ENCODE data around the gene TSPAN18.
A peak's percentile ranks its signal among the peaks of the same experiment; 100 is the strongest.

Gene TSPAN18, protein sequence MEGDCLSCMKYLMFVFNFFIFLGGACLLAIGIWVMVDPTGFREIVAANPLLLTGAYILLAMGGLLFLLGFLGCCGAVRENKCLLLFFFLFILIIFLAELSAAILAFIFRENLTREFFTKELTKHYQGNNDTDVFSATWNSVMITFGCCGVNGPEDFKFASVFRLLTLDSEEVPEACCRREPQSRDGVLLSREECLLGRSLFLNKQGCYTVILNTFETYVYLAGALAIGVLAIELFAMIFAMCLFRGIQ

GRCh38 chr11:44726283-44727113 is at the start of gene TSPAN18:
TSS of gene TSPAN18 (plus strand) at chr11:44726962. CDS start at chr11:44906417, 179,455 bp downstream.
- peak; percentile 36 to 41 for ATAC-seq

- ATAC-seq: peak; percentile 53 to 79
Measured at GRCh38 chr11:44680982-44681597, 45.7 kb upstream of the TSPAN18 start.

- ATAC-seq: no peak
Measured at GRCh38 chr11:44681698-44682097, 45.1 kb upstream of the TSPAN18 start.

DNA sequence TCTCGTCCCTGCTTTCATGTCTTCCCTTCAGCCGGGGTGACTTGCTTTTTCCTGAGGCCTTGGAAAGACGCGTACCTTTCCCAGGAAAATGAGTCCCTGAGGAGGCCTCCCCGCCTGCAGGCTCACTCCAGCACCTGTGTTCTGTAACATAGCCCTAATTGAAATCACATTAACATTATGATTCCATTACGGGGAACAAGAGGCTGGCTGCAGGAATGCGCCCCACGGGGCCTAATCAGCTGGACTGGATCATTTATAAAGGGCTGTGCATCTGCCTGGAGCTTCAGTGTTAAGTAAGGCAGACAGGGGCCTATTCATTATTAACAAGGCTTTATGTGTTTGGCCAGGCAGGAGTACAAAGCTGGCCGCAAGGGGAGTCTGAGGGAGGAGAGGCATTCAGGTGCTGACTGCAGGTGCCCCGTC is 41.9 kb upstream of the TSPAN18 start:
- no peak for ATAC-seq

DNA sequence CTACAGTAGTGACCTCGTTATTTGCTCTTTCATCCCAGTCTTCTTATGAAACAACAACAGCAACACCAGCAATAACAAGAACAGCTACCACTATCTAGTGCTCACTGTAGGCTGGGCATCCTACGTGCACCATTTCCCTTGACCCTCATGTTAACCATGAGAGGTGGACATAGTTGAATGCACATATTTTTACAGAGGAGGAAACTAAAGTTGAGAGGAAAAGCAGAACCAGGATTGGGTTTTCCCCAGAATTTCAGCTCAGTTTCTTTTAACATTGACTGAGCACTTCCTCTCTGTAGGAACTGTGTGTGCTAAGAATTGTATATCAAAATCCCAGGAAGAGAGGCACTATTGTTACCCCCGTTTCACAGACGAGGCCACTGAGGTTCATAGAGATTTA is 39.4 kb upstream of the TSPAN18 start:
- no peak for ATAC-seq

DNA sequence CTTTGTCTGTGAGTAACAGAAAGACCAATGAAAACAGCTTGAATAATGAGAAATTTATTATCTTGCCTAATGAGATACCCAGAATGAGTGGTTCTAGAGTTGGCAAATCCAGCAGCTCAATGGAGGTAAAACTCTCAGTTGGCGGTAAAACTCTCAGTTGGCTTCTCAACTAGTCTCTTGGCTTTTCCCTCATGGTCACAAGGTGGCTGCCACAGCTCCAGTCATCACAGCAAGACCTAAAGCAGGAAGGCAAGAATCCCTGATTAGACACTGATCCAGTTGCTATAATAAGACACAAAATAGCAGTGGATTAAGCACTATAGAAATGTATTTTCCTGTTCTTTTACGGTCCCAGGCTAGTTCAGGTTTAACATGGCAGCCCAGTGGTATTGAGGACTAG is 37.5 kb upstream of the TSPAN18 start:
- ATAC-seq: no peak

DNA sequence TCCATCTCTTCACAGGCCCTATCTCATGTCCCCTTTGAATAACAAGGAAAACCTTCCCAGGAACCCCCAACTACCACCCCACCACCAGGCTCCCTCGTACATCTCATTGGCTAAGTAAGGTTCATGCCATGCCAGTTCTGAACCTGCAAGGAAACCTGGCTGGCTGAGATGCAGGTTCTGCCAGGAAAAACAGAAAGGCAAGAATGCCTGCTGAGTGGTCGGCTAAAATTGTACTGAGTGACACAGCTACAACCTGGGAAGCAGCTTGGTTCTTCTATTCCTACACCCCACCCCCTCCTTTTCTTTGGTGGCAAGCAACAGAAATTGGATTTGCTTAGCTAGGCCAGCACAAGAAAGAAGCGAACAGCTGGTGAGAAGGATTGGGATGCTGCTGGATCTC is 36.1 kb upstream of the TSPAN18 start:
- no peak for ATAC-seq

GRCh38 chr11:44692460-44692859 is 34.3 kb upstream of the TSPAN18 start:
- no peak for ATAC-seq

GRCh38 chr11:44693654-44694119 is 33.1 kb upstream of the TSPAN18 start:
- no peak for ATAC-seq

- ATAC-seq: no peak
Measured at GRCh38 chr11:44694443-44694842, 32.3 kb upstream of the TSPAN18 start.

- ATAC-seq: no peak
Measured at GRCh38 chr11:44695169-44695833, 31.5 kb upstream of the TSPAN18 start.

GRCh38 chr11:44698252-44698912 is 28.4 kb upstream of the TSPAN18 start:
- ATAC-seq: no peak

DNA sequence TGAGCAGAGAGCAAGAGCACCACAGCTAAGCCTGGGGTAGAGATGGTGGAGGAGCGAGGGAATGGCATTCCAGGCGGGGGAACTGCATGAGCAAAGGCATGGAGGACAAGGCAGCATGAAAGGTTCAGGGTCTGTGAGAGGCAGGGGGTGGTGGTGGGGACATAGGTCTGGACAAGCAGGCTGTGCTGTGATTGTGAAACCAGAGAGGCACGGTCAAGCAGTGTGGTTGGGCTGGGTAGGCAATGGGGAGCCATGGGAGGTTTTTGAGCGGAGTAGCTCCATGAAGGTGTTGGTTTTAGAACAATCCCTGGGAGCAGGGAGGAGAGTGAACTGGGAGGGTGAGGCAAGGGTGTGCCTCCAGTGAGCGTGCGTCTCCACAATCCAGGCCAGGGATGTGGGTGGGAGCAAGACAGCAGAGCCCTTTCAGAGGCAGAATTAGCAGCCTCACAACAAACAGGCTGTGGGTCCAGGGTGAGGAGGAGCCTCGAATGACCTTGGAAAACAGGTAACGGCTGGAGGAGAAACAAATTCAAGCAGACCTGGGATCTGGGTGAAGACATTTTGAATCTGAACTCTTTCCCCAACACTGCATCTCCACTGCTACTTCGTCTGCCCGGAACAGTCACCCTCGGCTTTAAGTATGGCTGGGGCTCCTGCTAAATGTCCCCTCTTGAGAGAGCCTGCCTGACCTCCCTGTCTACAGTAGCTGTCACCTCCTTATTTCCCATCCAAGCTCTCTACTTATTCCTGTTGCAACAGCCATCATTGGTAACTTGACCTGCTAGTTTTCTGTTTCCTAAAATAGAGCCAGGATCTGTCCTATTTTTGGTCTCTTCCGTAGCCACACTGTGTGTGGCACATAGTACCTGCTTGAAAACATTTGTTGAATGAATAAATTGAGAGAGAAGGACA is 27.0 kb upstream of the TSPAN18 start:
- no peak for ATAC-seq

DNA sequence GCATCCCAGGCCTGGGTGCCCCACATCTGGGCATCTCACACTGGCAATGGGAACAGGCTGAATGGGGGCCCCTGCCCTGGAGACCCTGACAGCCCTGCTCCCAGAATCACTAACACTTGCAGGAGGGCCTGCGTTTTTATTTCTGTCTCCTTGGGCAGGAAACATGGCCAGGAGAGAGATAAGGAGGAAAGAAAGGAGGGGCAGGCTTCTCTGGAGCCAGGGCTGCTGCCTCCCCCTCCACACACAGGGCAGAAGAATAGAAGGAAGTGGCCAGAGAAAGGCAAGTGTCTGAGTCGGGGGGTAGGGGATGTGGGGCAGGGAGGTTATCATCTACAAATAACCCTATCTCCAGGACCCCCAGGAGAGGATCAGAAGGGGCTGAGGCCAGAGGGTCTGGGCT is 25.5 kb upstream of the TSPAN18 start:
- ATAC-seq: no peak

DNA sequence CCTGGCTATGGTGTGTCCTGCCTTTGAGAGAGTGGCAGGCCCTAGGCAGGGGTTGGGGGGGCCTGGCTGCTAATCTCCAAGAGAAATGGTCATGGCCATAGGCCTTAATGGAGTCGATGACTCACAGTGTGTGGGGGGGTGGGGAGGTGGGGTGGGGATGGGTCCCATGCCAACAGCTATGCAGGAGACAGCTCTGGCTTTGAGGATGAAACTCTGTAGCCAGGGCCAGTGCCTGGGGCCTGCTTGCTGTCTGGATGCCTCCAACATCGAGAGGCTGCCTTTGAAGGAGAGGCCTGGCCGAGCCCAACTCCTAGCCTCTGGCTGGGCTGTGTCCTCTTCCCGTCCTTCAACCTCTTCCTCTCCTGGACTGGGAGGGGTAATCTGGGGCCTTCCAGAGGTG is 23.9 kb upstream of the TSPAN18 start:
- no peak for ATAC-seq

- no peak for ATAC-seq
Measured at GRCh38 chr11:44707094-44707493, 19.7 kb upstream of the TSPAN18 start.

GRCh38 chr11:44708009-44708408 is 18.8 kb upstream of the TSPAN18 start:
- no peak for ATAC-seq

GRCh38 chr11:44708523-44709280 is 18.1 kb upstream of the TSPAN18 start:
- no peak for ATAC-seq

DNA sequence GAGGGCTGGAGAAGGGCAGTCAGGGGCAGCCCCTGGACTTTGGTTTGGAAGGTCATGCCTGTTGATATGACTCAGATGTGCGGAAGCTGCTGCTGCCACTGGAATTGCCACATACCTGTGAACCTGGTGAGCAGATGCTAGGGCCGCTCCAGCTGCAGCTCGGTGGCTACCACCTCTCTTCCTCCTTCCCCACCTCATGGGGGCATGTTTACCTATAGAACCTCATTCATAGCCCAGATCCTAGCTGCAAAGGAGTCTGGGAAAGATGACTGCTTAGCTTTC is 17.5 kb upstream of the TSPAN18 start:
- no peak for ATAC-seq

- ATAC-seq: no peak
Measured at GRCh38 chr11:44709966-44710365, 16.8 kb upstream of the TSPAN18 start.
